ENCODE results near the gene RPS26. TPM values are rescaled to one million over a fixed set of nuclear protein-coding genes. Genes with fewer than 3 reads are reported as not detected.

RPS26 gene
- total and polyA plus RNA-seq, 9 of the 15 experiments (the other 6 are each of a cell fraction or from before 2014, with no cell fraction given): 70.2 to 1,589 (median 852) TPM

DNA sequence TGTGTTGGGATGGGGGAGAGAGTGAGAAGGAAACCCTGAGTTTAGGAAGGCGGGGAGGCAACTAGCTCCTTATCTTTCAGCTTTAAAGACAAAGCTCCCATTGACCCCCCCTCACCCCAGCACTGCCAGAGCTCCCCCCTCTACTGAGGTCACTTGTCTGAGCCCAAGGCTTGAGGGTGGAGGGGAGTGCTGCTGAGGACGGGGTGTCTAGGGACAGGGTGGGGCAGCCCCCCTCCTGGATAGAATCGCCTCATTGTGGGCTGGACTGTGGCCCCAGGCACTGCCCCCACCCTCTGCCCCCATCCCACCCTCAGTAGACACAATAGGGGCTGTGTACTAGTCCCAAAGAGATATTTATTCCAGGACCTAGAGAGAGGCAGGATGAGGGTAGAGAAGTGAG is 41.2 kb downstream of the RPS26 start (continued):
- no peak for TF ChIP-seq MECOM (CRISPR knock-in tag; IDR thresholded peaks at IDR 0.05)
- TF ChIP-seq PRDM10 (IDR thresholded peaks at IDR 0.05; ENCODE audit: partially characterized antibody): peak; percentile 84
- no peak for TF ChIP-seq TSC22D4 (tag; IDR thresholded peaks at IDR 0.05)
- no peak for TF ChIP-seq KLF10 (CRISPR knock-in tag; IDR thresholded peaks at IDR 0.05)
- TF ChIP-seq, protein P1, sequence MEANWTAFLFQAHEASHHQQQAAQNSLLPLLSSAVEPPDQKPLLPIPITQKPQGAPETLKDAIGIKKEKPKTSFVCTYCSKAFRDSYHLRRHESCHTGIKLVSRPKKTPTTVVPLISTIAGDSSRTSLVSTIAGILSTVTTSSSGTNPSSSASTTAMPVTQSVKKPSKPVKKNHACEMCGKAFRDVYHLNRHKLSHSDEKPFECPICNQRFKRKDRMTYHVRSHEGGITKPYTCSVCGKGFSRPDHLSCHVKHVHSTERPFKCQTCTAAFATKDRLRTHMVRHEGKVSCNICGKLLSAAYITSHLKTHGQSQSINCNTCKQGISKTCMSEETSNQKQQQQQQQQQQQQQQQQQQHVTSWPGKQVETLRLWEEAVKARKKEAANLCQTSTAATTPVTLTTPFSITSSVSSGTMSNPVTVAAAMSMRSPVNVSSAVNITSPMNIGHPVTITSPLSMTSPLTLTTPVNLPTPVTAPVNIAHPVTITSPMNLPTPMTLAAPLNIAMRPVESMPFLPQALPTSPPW (CRISPR knock-in tag; IDR thresholded peaks at IDR 0.05): peak; percentile 84
- TF ChIP-seq ZNF175 (CRISPR knock-in tag; IDR thresholded peaks at IDR 0.05; ENCODE audit: low read depth): no peak
